NCI-H2107 (cell line): ENCODE results near the gene PUS7L.
"Not testable (repeated sequence)": the region's sequence is repeated elsewhere in the genome, so short reads cannot be mapped to it uniquely, and the experiment has no call there.

Experiments
- DNase-seq: peaks from one replicate; lab custom pipeline; 2025; lab: John Stamatoyannopoulos, UW

The PUS7L gene, protein sequence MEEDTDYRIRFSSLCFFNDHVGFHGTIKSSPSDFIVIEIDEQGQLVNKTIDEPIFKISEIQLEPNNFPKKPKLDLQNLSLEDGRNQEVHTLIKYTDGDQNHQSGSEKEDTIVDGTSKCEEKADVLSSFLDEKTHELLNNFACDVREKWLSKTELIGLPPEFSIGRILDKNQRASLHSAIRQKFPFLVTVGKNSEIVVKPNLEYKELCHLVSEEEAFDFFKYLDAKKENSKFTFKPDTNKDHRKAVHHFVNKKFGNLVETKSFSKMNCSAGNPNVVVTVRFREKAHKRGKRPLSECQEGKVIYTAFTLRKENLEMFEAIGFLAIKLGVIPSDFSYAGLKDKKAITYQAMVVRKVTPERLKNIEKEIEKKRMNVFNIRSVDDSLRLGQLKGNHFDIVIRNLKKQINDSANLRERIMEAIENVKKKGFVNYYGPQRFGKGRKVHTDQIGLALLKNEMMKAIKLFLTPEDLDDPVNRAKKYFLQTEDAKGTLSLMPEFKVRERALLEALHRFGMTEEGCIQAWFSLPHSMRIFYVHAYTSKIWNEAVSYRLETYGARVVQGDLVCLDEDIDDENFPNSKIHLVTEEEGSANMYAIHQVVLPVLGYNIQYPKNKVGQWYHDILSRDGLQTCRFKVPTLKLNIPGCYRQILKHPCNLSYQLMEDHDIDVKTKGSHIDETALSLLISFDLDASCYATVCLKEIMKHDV

DNA sequence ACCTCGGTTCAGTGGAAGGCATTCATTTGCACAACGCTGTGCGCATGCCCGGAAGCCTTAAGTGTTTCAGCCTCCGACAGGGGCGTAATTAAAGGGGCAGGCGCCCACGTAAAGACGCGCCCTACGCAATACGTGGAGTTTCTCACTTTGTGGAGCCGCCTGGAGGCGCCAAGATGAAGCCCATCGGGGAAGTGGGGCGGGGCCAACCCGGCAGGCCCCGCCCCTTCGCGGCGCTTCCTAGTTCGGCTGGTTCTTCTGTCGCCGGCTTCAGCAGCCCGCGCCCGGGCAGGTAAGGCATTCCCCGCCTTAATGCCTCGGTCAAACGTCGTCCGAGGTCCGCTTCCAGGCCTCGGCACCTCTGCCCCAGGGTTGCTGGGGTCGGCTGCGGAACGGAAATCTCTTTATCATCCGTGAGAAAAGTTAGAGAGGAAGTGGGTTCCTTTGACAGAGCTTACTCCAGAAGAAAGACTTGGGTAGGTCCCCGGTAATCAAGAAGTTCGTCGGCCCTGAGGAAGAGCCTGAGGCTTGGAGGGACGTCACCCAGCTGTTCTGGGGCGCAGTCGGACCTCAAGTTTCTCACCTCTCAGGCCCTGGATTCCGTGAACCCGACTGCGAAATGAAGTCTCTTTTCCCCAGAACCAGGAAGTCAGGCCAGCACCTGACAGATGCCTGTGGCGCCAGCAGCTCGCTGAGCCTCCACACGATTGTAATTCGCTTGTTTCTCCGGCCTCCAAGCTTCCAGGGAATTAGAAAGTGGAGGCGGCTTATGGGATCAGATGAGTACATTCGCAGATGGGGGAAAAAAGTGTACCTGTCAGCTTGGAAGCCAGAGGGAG, at the start of gene PUS7L, which contains the start of gene IRAK4:
Gene PUS7L (minus strand): TSS at position 63 of the 836 bp plus-strand sequence. CDS start 3,545 bp downstream, outside the sequence.
Gene IRAK4 (plus strand): TSS at position 224 of the 836 bp plus-strand sequence. CDS start 9,161 bp downstream, outside the sequence.
- DNase-seq, result peak; percentile 95

DNA sequence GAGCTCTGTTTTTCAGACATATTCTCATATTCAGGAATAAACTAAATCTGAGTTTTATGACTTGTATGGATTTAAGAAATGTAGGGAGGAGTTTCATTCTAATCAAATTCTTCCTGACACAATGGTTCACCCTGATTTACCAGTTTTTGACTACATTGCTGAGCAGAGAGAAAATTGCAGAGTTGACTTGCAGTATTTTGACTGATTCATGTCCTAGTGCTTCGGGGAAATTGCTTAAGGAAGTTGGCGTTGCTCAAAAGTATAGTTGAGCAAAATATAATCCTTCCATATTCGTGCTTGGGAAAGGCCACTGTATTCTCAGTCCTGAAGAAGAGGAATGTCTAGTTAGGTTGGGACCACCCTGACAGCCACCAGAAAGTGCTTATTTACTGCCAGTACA, 48.8 kb upstream of the PUS7L start:
- no peak for DNase-seq

DNA sequence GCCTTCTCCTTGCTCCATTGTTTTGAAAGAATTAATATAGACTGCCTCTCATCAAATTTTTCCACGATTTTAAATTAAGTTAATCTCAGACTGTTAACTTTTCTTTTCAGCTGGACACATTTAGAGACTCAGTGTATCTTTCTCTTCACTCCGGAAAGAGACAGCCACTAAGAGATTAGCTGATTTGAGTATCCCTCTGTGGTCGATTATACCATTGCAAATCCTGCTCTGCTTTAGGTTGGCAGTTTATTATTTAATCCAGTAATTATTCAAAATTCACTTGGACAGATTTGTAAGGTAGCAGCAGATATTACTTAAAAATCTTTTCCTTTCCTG, 48.1 kb upstream of the PUS7L start:
- DNase-seq, result no peak

DNA sequence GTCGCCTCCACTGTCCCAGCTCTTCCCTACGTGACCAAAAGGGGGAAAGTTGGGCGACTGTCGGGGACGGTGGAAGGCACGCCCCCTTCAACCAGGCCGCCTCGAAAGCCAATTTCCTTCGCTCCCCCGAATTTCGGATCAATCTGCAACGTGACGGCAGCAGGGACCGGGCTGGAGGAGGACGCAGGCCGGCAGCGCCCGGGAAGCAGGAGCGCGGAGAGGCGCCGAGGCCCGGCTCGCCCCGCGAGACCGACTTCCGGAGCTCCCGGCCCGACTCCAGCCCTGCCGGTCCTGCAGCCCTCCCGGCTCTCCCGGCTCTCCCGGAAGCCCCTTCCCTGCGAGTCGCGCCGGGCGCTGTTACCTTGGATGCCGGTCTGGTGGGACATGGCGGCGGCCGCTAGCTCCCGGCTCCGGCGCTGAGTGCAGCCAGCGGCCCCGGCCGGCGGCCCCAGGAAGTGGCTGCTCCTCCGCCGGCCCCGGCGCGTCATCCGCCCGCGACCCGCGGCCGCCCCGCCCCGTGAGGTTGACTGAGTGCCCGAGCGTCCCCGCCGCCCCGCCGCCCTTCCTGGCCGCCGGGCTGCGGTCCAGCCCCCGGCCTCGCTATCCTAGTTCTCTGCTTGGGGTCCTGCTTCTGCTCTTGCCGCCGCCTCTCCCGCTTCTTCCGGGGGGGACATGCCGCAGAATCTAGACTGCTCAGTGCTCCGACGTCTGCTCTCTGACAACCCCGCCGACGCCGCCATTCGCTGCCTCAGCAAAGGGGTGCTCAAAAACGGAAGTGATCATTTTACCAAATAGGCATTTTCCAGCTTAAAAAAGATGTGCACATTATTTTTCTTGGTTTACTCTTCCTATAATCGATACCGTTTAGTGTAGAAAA, 47.5 kb upstream of the PUS7L start, which contains the start of gene TWF1:
Gene TWF1 (minus strand): TSS at position 458 of the 877 bp plus-strand sequence. CDS start 72 bp downstream, at position 386.
- peak; percentile 67 for DNase-seq

DNA sequence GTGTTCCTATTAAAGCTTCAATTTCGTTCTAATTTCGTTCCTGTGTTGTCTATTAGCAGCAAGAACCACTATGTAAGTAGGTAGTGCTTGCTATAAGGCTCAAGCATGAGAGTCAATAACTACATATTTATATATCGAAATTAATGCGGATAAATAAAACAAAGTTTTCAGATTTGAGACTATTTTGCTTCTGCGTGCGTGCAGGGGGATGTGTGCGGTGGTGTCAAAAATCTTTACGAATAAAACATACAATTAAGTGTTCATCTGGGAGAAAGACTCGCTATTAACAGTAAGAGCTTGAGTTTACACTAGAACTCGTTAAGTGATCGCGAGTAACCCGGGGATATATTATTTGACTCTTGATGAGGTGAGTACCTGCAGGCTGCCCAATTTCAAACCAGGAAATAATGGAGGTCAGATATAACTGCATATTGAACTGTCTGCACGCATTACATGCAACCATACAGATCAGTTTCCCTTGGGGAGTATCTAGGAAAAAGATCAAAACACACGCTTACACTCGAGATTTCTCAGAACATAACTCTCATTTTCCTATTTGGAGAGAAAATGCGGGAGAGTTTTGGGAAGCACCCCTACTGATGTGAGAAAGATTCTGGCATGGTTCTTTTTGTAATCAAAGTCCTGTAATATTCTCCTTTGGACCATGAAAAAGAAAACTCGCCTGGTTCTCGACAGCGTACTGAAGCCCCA, 46.7 kb upstream of the PUS7L start:
- DNase-seq, result no peak

DNA sequence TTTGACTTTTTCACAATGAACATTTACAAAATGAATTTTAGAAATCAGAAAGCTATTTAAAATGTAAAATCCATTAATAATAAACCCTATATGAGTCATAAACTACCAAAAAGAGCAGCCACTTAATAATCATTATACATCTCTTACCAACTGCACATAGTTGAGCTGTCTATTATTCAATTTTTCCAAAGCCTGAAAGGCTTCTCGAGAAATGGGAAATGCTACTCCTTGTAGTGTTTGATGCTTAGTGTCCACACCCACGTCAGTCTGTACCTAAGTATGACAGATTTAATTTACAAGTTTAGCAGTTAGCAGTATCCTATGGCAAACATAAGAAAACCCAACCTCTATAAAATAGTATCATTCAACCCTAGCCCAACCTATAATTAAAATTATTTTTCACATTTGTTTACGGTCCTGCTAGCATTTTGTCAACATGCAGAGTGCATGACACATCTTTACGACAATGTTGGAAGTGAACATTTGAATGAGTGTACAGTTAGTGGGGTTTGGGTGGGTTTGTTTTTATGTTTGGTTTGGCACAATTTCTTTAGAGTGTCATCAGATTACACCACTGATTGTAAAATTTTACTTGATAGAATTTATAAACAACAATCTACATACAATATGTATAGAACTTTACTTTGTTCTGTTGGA, 39.1 kb upstream of the PUS7L start:
- DNase-seq, result no peak

DNA sequence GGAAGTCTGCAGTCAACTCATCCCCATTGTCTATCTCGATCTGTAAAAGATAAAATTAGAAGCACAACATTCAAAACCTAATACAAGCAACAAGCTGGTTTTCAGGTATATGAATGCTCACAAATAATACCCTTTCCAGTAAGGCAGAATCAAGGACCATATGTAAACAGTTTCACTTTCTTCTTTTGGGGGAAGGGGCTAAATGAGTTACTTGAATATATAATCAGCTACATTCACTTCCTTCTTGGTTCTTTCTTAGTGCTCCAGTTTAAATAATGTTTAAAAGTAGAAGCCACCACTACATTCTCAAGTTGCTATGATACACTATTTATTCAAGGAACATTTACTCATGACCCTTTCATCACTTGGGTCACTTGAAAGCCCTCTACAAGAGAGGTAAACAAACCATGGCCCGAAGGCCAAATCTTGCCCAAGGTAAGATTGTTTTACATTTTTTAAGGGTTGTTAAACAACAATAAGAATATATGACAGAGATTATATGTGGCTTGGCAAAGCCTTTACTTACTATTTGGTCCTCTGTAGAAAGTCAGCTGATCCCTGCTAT, 37.2 kb upstream of the PUS7L start:
- DNase-seq, result no peak

DNA sequence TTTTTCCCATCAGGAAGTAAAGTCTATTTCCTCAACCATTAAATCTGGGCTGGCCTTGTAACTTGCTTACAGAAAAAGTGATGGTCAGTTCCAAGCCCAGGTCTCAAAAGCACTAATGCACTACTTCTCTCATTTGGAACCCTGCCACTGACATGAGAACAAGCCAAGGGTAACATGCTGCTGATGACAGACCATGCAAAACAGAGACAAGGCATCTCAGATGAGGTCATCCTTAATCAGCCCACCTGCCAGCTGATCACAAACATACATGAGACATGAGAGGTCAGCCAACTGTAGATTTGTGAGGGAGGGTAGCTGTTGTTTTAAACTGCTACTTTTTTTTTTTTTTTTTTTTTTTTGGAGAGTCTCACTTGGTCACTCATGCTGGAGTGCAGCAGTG, 31.4 kb upstream of the PUS7L start:
- DNase-seq, result no peak

DNA sequence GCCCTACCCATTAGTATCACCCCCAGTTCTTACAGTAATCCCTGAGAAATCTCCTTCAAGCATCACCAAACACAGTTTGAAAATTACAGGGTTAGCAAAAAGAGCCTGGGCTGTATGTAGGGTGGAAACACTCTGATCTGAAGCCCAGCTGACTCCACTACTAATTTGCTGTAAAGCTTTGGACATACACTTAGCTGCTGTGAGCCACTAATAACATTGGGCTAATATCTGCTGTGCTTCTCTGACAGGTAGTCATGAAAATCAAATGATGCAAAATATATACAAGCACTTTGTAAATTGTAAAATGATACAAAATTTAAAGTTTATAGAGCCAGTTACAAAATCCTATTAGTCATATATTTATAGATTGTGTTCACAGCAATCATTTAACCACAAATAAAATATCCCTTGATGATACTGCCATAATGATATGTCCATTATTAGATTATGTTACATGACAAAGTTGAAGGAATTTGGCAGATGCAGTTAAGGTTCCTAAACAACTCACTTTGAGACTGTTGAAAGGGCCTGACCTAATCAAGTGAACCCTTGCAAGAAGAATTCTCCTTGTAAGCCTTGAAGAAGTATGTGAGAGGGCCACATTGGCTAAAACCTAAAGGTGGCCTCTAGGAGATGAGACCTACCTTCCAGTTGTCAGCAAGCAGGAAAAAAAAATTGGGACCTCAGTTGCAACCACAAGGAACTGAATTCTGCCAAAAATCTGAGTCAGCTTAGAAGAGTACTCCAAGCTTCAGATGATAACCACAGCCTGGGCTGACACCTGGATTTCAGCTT, 28.5 kb upstream of the PUS7L start:
- DNase-seq, result no peak

DNA sequence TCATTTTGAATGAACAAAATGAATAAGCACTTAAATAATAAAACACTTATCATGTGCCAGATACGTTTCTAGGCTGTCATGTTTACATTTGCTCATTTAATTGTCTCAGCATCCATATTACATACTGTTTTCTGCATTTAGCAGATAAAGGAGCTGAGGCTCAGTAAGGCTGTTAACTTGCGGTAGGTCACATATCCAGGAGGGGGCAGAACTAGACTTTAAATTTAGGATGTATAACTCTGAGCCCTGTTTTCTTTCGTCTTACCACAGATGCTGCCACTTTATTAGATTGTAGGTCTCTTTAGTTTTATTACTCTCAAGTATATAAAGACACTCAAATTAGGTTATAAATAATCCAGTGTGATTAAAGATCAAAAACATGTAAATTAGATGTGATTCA, 17.9 kb upstream of the PUS7L start:
- no peak for DNase-seq

DNA sequence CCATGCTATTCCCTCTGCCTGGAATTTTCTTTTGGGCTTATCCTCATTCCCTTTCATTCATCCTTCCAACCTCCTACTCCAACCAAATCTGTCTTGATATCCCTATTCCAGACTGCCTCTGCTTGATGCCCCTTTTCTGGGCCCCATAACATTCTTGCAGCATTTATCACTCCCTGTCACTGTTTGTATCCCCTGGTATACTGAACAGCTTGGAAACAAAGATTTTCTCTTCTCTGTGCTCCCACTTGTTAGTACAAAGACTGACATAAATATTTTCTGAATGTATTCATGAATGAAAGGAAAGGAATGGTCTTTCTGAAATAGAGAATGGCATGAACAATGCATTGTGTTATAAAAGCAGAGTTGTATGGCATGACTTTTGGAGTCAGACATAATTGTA, 7.7 kb upstream of the PUS7L start:
- no peak for DNase-seq

DNA sequence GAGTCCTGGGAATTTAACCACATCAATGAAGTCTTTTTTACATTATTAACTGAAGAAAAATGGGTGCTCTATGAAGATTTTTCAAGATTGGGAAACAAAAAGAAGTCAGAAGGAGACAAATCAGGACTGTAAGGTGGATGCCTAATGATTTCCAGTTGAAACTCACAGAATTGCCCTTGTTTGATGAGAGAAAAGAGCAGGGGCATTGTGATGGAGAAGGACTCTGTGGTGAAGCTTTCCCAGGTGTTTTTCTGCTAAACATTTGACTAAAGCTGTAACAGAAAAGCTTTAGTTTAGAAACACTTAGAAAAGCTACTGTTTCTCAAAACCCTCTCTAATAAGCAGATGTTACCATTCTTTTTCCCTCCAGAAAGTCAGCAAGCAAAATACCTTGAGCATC, 5.9 kb upstream of the PUS7L start:
- no peak for DNase-seq

DNA sequence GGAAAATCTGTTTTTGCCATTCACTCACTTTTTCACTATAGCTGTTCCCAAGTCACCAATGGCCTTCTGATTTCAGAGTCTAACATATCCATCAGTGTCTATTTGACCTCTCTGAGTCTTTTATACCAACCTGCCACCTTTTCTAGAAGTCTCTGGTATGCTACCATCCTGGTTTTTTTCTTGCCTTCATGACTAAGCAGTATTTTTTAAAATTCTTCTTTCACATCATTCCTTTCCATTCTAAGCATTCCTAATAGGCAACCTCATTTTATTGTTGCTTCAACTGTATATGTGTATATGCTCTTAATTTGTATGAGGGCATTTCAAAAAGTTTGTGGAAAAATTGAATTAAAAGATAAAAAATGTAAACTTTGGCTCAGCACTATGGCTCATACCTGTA, 5.2 kb upstream of the PUS7L start:
- DNase-seq, result no peak

DNA sequence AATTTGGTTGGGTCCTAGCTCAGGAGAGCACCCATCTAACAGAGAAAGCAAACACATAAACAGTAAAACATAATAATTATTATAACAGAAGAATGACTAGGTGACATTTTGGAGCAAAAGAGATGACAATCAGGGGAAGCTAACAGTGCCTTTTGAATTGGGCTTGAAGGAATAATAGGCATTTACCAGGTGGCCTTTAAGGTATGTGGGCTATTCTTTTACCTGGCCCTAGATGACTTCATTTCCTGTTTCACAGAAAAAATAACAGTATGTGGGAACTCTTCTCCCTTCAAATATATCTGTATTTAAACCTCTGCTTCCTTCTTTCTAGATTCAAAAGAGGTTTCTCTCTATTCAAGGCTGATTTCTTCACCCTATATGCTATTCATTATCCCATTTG, 4.0 kb upstream of the PUS7L start:
- DNase-seq, result no peak

DNA sequence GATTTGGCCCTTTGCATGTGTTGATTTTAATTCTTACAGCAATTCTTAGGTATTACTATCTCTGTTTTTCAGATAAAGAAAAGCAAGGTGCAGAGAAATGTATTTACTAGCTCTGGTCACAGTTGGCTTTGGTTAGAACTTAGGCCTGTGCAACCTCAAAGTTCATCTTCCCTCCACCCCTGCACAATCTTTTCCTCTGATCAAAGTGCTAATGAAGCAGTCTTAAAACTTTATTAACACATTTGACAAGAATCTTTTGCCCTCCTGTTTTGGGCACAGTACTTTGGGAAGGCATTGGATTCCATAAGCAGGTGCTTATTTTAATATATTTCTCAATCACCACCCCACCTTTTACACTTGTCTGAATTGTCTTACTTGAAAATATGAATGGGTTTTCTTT, 2.9 kb upstream of the PUS7L start:
- no peak for DNase-seq

DNA sequence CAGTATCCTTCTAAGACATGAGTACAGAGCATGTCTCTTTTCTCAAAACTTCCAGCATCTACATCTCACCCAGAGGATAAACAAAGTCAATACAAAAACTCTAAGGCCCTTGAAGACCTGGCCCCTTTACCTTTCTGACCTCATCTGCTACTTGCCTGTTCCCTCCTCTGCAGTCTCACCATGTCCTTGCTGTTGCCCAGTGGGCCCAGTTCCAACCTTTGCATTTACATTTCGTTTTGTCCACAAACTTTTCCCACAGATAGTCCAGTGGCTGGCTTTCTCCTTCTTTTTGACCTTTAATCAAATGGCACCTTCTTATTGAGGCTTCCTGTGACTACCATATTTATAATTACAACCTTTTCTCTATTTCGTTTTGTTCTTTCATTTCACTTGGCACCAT, 1.8 kb upstream of the PUS7L start:
- DNase-seq, result no peak

DNA sequence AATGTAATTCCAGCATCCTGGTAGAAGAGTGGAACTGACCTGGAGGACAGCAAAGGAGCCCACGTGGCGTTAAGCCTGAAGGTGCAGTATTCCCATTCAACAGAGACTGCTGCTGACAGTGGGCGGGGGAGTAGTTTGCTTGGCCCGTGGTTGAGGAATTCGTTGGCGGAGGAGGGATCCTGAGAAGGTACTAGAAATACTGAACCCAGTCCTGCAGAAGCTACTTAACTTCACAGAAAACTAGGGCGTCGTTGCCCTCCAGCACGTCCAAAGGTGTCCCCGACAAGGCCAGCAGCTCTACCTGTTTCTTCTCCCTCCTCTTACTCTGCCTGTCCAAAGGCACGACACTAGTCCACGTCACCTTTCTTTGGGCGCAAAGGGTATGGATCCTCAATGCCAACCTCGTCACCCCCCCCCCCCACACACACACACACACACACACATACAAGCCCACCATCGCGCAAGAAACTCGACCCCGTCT, 303 bp downstream of the PUS7L start:
- no peak for DNase-seq

DNA sequence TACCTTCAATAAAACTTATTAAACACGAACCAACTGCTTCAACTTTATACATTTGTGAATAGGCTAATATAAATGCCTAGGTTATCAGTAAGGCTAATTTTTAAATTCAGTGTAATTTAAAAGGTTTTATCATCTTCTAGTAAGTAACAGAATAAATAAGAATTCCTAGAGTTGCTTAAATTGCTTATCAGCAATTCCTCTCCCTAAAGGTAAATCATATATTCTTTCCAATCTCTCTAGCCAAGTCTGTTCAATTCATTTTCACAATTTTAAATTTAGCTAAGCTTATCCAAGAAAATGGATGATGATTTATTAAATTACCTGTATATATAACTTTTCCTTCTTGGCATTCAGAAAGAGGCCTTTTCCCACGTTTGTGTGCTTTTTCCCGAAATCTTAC, 4.6 kb downstream of the PUS7L start:
- DNase-seq, result no peak

DNA sequence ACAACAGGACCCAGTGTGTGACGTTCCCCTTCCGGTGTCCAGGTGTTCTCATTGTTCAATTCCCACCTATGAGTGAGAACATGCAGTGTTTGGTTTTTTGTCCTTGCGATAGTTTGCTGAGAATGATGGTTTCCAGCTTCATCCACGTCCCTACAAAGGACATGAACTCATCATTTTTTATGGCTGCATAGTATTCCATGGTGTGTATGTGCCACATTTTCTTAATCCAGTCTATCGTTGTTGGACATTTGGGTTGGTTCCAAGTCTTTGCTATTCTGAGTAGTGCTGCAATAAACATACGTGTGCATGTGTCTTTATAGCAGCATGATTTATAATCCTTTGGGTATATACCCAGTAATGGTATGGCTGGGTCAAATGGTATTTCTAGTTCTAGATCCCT, 7.2 kb downstream of the PUS7L start:
- DNase-seq, result not testable (repeated sequence)
